ENCODE results near the gene KCTD6.

- TF ChIP-seq, protein P1, sequence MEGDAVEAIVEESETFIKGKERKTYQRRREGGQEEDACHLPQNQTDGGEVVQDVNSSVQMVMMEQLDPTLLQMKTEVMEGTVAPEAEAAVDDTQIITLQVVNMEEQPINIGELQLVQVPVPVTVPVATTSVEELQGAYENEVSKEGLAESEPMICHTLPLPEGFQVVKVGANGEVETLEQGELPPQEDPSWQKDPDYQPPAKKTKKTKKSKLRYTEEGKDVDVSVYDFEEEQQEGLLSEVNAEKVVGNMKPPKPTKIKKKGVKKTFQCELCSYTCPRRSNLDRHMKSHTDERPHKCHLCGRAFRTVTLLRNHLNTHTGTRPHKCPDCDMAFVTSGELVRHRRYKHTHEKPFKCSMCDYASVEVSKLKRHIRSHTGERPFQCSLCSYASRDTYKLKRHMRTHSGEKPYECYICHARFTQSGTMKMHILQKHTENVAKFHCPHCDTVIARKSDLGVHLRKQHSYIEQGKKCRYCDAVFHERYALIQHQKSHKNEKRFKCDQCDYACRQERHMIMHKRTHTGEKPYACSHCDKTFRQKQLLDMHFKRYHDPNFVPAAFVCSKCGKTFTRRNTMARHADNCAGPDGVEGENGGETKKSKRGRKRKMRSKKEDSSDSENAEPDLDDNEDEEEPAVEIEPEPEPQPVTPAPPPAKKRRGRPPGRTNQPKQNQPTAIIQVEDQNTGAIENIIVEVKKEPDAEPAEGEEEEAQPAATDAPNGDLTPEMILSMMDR (IDR thresholded peaks at IDR 0.05): peak in 1 of 3 experiments; percentile 10
- TF ChIP-seq POLR2A (IDR thresholded peaks at IDR 0.05): no peak
Observed at GRCh38 chr3:58463942-58464271, 28.0 kb upstream of the KCTD6 start.

All from testis (tissue), 2 donors.